ENCODE data around the gene GPR15LG. TPM values are rescaled to one million over a fixed set of nuclear protein-coding genes. Genes with fewer than 3 reads are reported as not detected.

The GPR15LG gene
- total RNA-seq, 2 experiments from 2014 or later = not detected

GRCh38 chr10:84156009-84156408 is 17.6 kb upstream of the GPR15LG start:
- no TSS peak for BruUV-seq (replicated peaks)
- Histone ChIP-seq H4K20me1 (ENCODE audit: insufficient read depth, low read length) (no peaks in the 10 kb centered on the region), H2AFZ (ENCODE audit: low read length) (no peak overlapping the region), H3K27ac (ENCODE audit: low read depth, low read length, poor library complexity, severe bottlenecking) (no peak overlapping the region), H3K4me2 (ENCODE audit: low read length) (no peak overlapping the region), H3K9me2 (ENCODE audit: insufficient read depth, low read length) (no peaks in the 10 kb centered on the region), H3K4me1 (ENCODE audit: insufficient read depth, low read length, poor library complexity, severe bottlenecking) (no peaks in the 10 kb centered on the region), H3K9me3 (ENCODE audit: low read length) (no peaks in the 10 kb centered on the region), H3K79me2 (ENCODE audit: insufficient read depth, low read depth, low read length) (no peaks in the 10 kb centered on the region), H3K4me3 (ENCODE audit: low read depth, low read length, poor library complexity, severe bottlenecking) (no peak overlapping the region), H3K36me3 (ENCODE audit: insufficient read depth, low read length) (peaks cover 47% of the 10 kb centered on the region)
- TF ChIP-seq EZH2phosphoT487 (IDR thresholded peaks at IDR 0.05; ENCODE audit: borderline replicate concordance, low read depth, low read length) (no peak), CTCF (conservative IDR thresholded peaks at IDR 0.05; ENCODE audit: low read length) (no peak)
- no peak for DNase-seq (ENCODE audit: low spot score)
- intact Hi-C loops (cut with micrococcal nuclease; ENCODE audit: unreplicated experiment) = no loop called here
- POLR2A ChIA-PET = no interaction called here
- CTCF ChIA-PET (ENCODE audit: unreplicated experiment) = no interaction called here

GRCh38 chr10:84156768-84157167 is 16.8 kb upstream of the GPR15LG start:
- TF ChIP-seq CTCF (conservative IDR thresholded peaks at IDR 0.05; ENCODE audit: low read length) (no peak), EZH2phosphoT487 (IDR thresholded peaks at IDR 0.05; ENCODE audit: borderline replicate concordance, low read depth, low read length) (no peak)
- intact Hi-C loops (cut with micrococcal nuclease; ENCODE audit: unreplicated experiment) = no loop called here
- ChIA-PET POLR2A (interaction anchor here (0.5 to 1.3 kb wide), 2 partner anchors 9 to 1017 kb away, joined by 3 to 5 read pairs; no protein-coding TSS in a partner anchor), CTCF (ENCODE audit: unreplicated experiment) (no interaction called here)
- Histone ChIP-seq H3K4me3 (ENCODE audit: low read depth, low read length, poor library complexity, severe bottlenecking) (no peak overlapping the region), H3K9me2 (ENCODE audit: insufficient read depth, low read length) (no peaks in the 10 kb centered on the region), H3K4me2 (ENCODE audit: low read length) (no peak overlapping the region), H3K9me3 (ENCODE audit: low read length) (no peaks in the 10 kb centered on the region), H4K20me1 (ENCODE audit: insufficient read depth, low read length) (no peaks in the 10 kb centered on the region), H3K36me3 (ENCODE audit: insufficient read depth, low read length) (peaks cover 40% of the 10 kb centered on the region), H2AFZ (ENCODE audit: low read length) (no peak overlapping the region), H3K27ac (ENCODE audit: low read depth, low read length, poor library complexity, severe bottlenecking) (no peak overlapping the region), H3K79me2 (ENCODE audit: insufficient read depth, low read depth, low read length) (no peaks in the 10 kb centered on the region), H3K4me1 (ENCODE audit: insufficient read depth, low read length, poor library complexity, severe bottlenecking) (no peaks in the 10 kb centered on the region)
- DNase-seq (ENCODE audit: low spot score) = no peak
- BruUV-seq (replicated peaks) = no TSS peak

- CTCF ChIA-PET (ENCODE audit: unreplicated experiment) = no interaction called here
- Histone ChIP-seq H3K9me2 (ENCODE audit: insufficient read depth, low read length) (no peaks in the 10 kb centered on the region), H3K36me3 (ENCODE audit: insufficient read depth, low read length) (peaks cover 27% of the 10 kb centered on the region), H3K79me2 (ENCODE audit: insufficient read depth, low read depth, low read length) (no peaks in the 10 kb centered on the region), H3K4me3 (ENCODE audit: low read depth, low read length, poor library complexity, severe bottlenecking) (no peak overlapping the region), H2AFZ (ENCODE audit: low read length) (no peak overlapping the region), H3K4me1 (ENCODE audit: insufficient read depth, low read length, poor library complexity, severe bottlenecking) (no peaks in the 10 kb centered on the region), H4K20me1 (ENCODE audit: insufficient read depth, low read length) (no peaks in the 10 kb centered on the region), H3K9me3 (ENCODE audit: low read length) (no peaks in the 10 kb centered on the region), H3K27ac (ENCODE audit: low read depth, low read length, poor library complexity, severe bottlenecking) (no peak overlapping the region), H3K4me2 (ENCODE audit: low read length) (no peak overlapping the region)
- intact Hi-C loops (cut with micrococcal nuclease; ENCODE audit: unreplicated experiment) = no loop called here
- POLR2A ChIA-PET = interaction anchor here (0.6 to 1.3 kb wide), 2 partner anchors 10 to 533 kb away, joined by 3 to 4 read pairs; no protein-coding TSS in a partner anchor
- DNase-seq (ENCODE audit: low spot score) = no peak
- TF ChIP-seq CTCF (conservative IDR thresholded peaks at IDR 0.05; ENCODE audit: low read length) (no peak), EZH2phosphoT487 (IDR thresholded peaks at IDR 0.05; ENCODE audit: borderline replicate concordance, low read depth, low read length) (no peak)
- BruUV-seq (replicated peaks) = no TSS peak
These were observed 15.5 kb upstream of the GPR15LG start for GRCh38 chr10:84158061-84158460.
